Cardiac fibroblast (primary cell): ENCODE results near the gene JOSD2.

ENCODE experiments used
- DNase-seq, 2 donors: peaks; one replicate each; pipeline versions ENCODE4 v3.0.0 to v3.0.0-alpha.2; 2010; ENCODE audit warnings: low read depth in 2 of 2
- H3K4me3 ChIP-seq, 2 donors: replicated peaks in 1 of 2; 1 replicate in 1 of 2; 2 replicates in 1 of 2; pipeline ENCODE4 v1.5.1; 2011; ENCODE audit warnings: low read depth in 2 of 2, low read length in 2 of 2, mild to moderate bottlenecking in 2 of 2, moderate library complexity in 1 of 2
- TF ChIP-seq, protein P1 (sequence below): IDR thresholded peaks from one replicate; pipeline ENCODE4 v1.5.1; 2011; ENCODE audit warnings: low read depth, mild to moderate bottlenecking, low read length, inconsistent platforms

Gene JOSD2

DNA sequence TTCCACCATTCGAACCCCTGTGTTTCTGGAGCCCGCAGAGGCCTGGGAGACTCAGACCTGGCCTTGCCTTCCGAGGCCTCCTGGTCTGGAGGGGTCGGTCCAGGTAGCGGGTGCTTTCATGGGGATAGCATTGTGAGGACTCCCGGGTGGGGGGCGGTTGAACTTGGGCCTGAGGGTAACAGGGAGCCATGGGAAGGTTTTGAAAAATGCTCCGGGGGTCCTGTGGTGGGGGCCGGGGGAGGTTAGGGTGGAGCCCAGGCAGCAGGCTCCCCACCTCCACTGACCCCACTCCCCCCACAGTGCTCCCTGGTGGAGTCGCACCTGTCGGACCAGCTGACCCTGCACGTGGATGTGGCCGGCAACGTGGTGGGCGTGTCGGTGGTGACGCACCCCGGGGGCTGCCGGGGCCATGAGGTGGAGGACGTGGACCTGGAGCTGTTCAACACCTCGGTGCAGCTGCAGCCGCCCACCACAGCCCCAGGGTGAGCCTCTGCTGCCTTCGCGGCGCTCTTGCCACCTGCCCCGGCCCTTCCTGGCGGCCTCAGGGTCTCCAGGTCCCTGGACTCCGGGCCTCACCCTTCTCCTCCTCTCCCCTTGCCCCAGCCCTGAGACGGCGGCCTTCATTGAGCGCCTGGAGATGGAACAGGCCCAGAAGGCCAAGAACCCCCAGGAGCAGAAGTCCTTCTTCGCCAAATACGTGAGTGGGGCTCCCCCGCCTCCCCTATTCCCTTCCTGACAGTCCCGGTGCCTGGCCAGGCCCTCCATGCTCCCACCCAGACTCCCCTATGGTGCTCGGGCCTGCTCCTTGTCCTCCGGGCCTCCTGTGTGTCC lies 30.5 kb downstream of the JOSD2 start:
- H3K4me3 ChIP-seq: no peak overlapping the region
- TF ChIP-seq, protein P1, sequence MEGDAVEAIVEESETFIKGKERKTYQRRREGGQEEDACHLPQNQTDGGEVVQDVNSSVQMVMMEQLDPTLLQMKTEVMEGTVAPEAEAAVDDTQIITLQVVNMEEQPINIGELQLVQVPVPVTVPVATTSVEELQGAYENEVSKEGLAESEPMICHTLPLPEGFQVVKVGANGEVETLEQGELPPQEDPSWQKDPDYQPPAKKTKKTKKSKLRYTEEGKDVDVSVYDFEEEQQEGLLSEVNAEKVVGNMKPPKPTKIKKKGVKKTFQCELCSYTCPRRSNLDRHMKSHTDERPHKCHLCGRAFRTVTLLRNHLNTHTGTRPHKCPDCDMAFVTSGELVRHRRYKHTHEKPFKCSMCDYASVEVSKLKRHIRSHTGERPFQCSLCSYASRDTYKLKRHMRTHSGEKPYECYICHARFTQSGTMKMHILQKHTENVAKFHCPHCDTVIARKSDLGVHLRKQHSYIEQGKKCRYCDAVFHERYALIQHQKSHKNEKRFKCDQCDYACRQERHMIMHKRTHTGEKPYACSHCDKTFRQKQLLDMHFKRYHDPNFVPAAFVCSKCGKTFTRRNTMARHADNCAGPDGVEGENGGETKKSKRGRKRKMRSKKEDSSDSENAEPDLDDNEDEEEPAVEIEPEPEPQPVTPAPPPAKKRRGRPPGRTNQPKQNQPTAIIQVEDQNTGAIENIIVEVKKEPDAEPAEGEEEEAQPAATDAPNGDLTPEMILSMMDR: no peak
- no peak for DNase-seq

DNA sequence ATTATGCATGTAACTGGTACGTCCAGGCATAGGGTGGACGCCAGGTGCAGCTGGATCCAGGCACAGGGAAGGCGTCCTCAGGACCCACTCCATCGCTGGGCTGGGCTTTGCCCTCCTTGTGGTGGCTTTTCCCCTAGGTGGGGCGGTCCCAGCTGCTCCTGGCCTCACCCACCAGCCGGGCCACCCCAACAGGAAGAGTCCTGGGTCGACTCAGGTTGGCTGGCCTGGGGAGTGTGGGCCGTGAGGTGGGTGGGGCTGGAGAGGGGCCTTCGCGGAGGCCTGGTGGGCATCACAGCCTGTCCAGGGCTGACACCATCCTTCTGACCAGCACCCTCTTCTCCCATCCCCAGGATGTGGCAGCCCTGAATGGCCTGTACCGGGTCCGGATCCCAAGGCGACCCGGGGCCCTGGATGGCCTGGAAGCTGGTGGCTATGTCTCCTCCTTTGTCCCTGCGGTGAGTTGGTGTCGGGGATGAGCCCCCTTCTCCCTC lies 31.2 kb downstream of the JOSD2 start:
- no peak overlapping the region for H3K4me3 ChIP-seq
- no peak for DNase-seq
- TF ChIP-seq, protein P1: no peak

DNA sequence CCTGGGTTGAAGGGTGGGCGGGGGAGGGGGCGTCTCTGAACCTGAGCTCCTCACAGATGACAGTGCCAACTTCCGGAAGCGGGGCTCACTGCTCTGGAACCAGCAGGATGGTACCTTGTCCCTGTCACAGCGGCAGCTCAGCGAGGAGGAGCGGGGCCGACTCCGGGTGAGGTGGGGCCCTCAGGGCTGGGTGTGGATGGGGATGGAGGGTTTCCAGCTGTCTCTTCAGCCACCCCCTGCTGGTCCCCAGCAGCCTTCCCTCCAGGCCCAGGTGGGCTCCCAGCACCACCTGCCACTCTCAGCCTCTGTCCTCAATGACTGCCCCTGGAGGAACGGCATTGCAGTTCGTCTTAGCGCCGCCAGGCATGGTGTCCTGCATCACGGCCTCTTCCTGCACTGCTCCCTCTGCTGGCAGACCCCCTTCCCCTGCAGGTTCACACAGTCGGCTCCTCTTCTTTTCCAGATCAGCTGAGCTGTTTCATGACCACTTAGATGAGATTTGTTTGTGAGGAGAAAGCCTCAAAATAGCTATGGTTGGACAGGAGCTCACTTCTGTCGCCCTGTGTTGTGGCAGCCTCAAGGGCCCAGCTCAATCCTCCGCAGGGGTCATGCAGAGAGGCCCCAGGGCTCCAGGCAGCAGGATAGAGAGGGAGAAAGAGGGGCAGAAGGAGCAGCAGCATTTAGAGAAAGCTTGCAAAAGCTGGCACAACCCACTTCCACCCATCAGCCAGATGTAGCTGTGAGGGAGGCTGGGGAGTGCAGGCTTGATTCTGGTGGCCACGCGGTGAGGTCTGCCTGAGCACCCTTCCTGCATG lies 31.9 kb downstream of the JOSD2 start:
- peak; percentile 60 to 61 for DNase-seq
- TF ChIP-seq, protein P1: peak; percentile 83

DNA sequence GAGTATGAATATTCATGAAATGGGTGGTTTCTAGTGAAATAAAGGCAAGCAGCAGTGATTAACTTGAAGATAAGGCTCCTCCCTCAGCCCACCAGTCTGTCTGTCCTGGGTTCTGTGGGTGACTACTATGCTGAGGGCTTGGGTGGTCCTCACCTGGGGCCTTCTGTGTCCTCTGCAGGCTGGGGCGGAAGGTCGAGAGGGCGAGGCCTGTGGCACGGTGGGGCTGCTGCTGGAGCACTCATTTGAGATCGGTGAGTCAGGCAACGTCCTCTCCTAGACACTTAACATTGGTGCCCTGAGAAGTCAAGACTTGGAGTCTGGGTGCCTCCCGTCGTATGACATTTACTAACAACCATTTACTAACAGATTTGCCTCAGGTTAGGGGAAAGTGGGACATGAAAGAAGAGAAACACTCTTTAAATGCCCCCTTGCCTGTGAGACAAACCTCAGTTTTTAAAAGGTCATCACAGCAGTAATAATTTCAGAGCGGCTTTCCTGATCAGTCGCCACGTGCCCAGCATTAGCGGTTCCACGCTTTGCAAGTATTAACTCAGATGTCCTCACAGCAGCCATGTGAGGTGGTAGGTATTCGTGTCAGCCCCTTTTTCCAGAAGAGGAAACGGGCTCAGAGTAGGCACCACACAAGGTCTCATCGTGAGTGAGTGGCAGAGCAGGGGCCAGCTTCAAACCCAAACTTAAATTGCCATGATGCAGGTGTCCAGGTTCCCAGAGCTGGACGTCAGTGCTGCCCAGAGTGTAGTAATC lies 33.1 kb downstream of the JOSD2 start:
- DNase-seq: no peak
- TF ChIP-seq, protein P1: no peak
- H3K4me3 ChIP-seq: no peak overlapping the region

More for the DNA sequence above, 31.9 kb downstream of the JOSD2 start:
- H3K4me3 ChIP-seq: no peak overlapping the region

DNA sequence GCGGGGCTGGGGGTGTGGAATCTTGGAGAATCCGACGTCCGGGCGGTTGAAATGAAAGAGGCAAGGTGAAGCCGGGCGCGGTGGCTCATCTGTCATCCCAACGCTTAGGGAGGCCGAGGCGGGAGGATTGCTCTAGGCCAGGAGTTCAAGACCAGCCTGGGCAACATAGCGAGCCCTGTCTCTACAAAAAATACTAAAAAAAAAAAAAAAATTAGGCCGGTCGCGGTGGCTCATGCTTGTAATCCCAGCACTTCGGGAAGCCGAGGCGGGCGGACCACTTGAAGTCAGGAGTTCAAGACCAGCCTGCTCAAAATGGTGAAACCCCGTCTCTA lies 34.1 kb downstream of the JOSD2 start:
- H3K4me3 ChIP-seq: peak overlapping the region; percentile 90 to 92

More for the DNA sequence above, 34.1 kb downstream of the JOSD2 start:
- DNase-seq: no peak
- TF ChIP-seq, protein P1: no peak
